Retinal pigment epithelial cell (primary cell): Measurements from ENCODE around the gene MROH9.
"Not testable (repeated sequence)": the region's sequence is repeated elsewhere in the genome, so short reads cannot be mapped to it uniquely, and the experiment has no call there.

ENCODE experiments used
- DNase-seq: peaks from one replicate; pipeline ENCODE4 v3.0.0-alpha.2; 2010; ENCODE audit warnings: low read depth
- H3K4me3 ChIP-seq: 2 replicates; pipeline ENCODE4 v1.5.1; 2011; ENCODE audit warnings: mild to moderate bottlenecking, low read length, control low read depth, moderate library complexity
- CTCF ChIP-seq: conservative IDR thresholded peaks from 2 replicates; pipeline ENCODE4 v1.5.1; 2011; ENCODE audit warnings: low read depth, low read length, control low read depth, inconsistent platforms

The MROH9 gene

DNA sequence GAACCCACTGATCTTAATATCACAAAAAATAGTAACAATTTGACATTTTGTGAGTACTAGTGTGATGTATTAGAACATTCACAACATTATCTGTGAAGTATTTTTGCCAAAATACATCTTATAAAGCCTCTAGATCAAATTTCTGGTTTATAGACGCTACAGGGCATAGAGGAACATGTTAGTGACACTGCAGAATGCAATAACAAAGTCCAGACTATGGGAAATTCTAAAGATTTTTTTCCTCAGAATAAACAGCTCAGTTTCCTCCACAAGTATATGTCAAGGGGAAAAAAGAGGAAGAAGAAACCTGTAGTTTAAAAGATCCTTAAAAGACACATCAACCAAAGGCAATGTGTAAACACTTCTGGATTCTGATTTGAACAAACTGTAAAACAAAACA, 26.4 kb upstream of the MROH9 start:
- H3K4me3 ChIP-seq, result no peak overlapping the region
- TF ChIP-seq CTCF, result no peak
- DNase-seq, result no peak

DNA sequence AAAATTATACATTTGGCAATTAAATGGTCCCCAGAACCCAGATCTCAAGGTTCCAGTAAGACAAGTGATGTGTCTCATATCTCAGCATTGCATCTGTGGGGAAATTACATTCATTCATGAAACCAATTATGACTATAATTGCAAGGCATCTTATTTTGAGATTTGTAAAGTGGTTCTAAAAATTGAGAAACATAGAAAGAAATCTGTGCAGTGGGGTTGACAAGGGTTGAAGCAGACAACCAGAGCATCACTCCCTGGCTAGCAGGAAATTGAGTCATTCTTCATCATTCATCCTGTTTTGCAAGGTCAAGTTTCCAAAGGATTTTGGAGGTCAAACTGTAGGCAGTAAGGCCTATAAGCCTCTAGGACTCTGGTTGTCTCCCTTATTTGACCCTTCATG, 25.1 kb upstream of the MROH9 start:
- no peak overlapping the region for H3K4me3 ChIP-seq
- no peak for TF ChIP-seq CTCF
- DNase-seq, result no peak

DNA sequence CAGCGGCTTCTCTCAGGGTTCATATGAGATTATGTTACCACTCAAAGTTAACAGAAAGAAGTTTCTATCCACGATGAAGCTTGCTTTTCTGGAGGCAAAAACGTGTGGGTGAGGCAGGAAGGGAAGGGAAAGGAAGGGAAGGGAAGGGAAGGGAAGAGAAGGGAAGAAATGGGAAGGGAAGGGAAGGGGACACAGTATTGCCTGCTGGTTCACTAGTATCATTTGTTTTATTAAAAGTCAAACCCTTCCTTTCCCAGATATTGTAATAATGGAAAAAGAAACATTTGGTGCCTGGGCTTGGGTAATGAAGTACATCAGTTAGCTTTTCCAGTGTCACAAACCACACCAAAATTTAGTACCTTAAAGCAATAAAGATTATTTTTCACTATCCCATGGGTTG, 18.0 kb upstream of the MROH9 start:
- DNase-seq, result no peak
- no peak for TF ChIP-seq CTCF
- H3K4me3 ChIP-seq, result no peak overlapping the region

GRCh38 chr1:170924656-170925055, 10.7 kb upstream of the MROH9 start:
- not testable (repeated sequence) for DNase-seq, H3K4me3 ChIP-seq

- peak; percentile 18 for TF ChIP-seq CTCF
- no peak overlapping the region for H3K4me3 ChIP-seq
- DNase-seq, result no peak
These were observed 7.1 kb upstream of the MROH9 start for GRCh38 chr1:170927955-170928840.

- H3K4me3 ChIP-seq, result no peak overlapping the region
- no peak for DNase-seq
- TF ChIP-seq CTCF, result no peak
These were observed 5.9 kb upstream of the MROH9 start for GRCh38 chr1:170929412-170929834.

GRCh38 chr1:170929835-170930554, 5.3 kb upstream of the MROH9 start:
- peak; percentile 28 for DNase-seq
- TF ChIP-seq CTCF, result peak; percentile 72
- H3K4me3 ChIP-seq, result no peak overlapping the region
